Stomach smooth muscle (tissue), 2 donors: ENCODE results near the gene BRD3.

Source experiments
- H3K27ac ChIP-seq: one replicate; pipeline ENCODE4 v1.7.0; 2013; ENCODE audit warnings: mild to moderate bottlenecking, low read length, inconsistent platforms
- H3K27me3 ChIP-seq, 2 donors: one replicate each; pipeline ENCODE4 v1.7.0; 2013; ENCODE audit warnings: low read length in 2 of 2; ENCODE audit not compliant: insufficient read depth in 2 of 2, control insufficient read depth in 1 of 2
- H3K36me3 ChIP-seq, 2 donors: one replicate each; pipeline ENCODE4 v1.7.0; 2013; ENCODE audit warnings: low read length in 2 of 2; ENCODE audit not compliant: control insufficient read depth in 2 of 2, insufficient read depth in 2 of 2
- H3K4me1 ChIP-seq: one replicate; pipeline ENCODE4 v1.7.0; 2013; ENCODE audit warnings: low read length; ENCODE audit not compliant: control insufficient read depth, insufficient read depth
- H3K4me3 ChIP-seq, 2 donors: one replicate each; pipeline ENCODE4 v1.7.0; 2013; ENCODE audit warnings: low read length in 2 of 2
- H3K9ac ChIP-seq, 2 donors: one replicate each; pipeline ENCODE4 v1.7.0; 2013; ENCODE audit warnings: low read length in 2 of 2, mild to moderate bottlenecking in 1 of 2
- H3K9me3 ChIP-seq, 2 donors: one replicate each; pipeline ENCODE4 v1.7.0; 2013; ENCODE audit warnings: low read length in 2 of 2; ENCODE audit not compliant: control insufficient read depth in 2 of 2
- donor health status: healthy.
- donor health status: Pancreatic carcinoma.

Gene BRD3

GRCh38 chr9:134053401-134053871, 14.4 kb downstream of the BRD3 start:
- peaks cover 45% of the 10 kb centered on the region for H3K4me1 ChIP-seq
- no peak overlapping the region for H3K4me3 ChIP-seq
- no peaks in the 10 kb centered on the region for H3K9me3 ChIP-seq
- peaks cover 20 to 31% of the 10 kb centered on the region in 2 donors for H3K36me3 ChIP-seq
- no peak overlapping the region for H3K9ac ChIP-seq
- no peaks in the 10 kb centered on the region for H3K27me3 ChIP-seq
- H3K27ac ChIP-seq = no peak overlapping the region

- Histone ChIP-seq H3K27ac (no peak overlapping the region), H3K4me1 (peaks cover 40% of the 10 kb centered on the region), H3K36me3 (peaks cover 25 to 35% of the 10 kb centered on the region in 2 donors), H3K9ac (no peak overlapping the region), H3K4me3 (no peak overlapping the region), H3K27me3 (no peaks in the 10 kb centered on the region), H3K9me3 (no peaks in the 10 kb centered on the region)
Observed at GRCh38 chr9:134052941-134053340, 14.9 kb downstream of the BRD3 start.

GRCh38 chr9:134052491-134052890, 15.3 kb downstream of the BRD3 start:
- Histone ChIP-seq H3K36me3 (peaks cover 30 to 39% of the 10 kb centered on the region in 2 donors), H3K9me3 (no peaks in the 10 kb centered on the region), H3K4me1 (peaks cover 35% of the 10 kb centered on the region), H3K9ac (no peak overlapping the region), H3K27me3 (no peaks in the 10 kb centered on the region), H3K27ac (no peak overlapping the region), H3K4me3 (no peak overlapping the region)

DNA sequence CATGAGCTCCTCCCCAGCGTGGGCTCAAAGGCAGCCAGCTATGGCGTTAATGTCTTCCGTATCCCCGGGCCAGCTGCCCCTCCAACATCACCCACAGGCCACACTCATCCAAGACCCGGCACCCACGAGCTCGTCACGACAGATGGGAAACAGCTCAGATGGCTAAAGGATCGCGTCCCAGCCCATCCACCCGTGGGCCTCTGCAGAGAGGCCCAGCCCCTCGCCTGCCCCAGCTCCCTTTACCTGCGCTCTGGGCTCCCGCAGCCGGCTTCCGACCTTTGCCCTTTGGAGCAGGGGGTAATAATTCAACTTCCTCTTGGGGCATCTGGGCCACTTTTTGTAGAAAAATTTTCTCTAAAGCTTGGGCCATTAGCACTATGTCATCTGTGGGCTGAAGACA, 16.5 kb downstream of the BRD3 start:
- H3K9ac ChIP-seq = no peak overlapping the region
- H3K4me1 ChIP-seq = peaks cover 23% of the 10 kb centered on the region
- no peaks in the 10 kb centered on the region for H3K27me3 ChIP-seq
- no peak overlapping the region for H3K27ac ChIP-seq
- no peaks in the 10 kb centered on the region for H3K9me3 ChIP-seq
- H3K4me3 ChIP-seq = no peak overlapping the region
- peaks cover 30 to 47% of the 10 kb centered on the region in 2 donors for H3K36me3 ChIP-seq

DNA sequence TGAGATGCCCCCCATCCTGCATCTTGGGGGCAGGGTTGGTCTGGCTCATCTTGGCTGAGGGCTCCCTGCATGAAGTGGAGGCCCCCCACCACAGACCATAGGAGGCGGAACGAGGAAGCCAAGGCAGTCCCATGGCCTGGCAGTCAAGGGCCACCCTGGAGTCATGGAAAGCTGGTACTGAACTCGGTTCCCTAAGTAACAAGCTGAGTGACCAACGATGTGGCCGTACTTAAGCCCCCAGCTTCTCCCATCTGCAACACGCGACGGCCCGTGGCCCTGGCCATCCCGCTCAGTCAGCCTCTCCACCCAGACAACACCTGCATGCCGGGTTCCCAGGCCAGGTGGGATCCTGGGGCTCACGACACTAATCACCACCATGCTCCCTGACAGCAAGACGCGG, 17.1 kb downstream of the BRD3 start:
- no peak overlapping the region for H3K9ac ChIP-seq
- peaks cover 34 to 52% of the 10 kb centered on the region in 2 donors for H3K36me3 ChIP-seq
- no peak overlapping the region for H3K4me3 ChIP-seq
- no peak overlapping the region for H3K27ac ChIP-seq
- no peaks in the 10 kb centered on the region for H3K27me3 ChIP-seq
- H3K9me3 ChIP-seq = no peaks in the 10 kb centered on the region
- H3K4me1 ChIP-seq = peaks cover 18% of the 10 kb centered on the region

DNA sequence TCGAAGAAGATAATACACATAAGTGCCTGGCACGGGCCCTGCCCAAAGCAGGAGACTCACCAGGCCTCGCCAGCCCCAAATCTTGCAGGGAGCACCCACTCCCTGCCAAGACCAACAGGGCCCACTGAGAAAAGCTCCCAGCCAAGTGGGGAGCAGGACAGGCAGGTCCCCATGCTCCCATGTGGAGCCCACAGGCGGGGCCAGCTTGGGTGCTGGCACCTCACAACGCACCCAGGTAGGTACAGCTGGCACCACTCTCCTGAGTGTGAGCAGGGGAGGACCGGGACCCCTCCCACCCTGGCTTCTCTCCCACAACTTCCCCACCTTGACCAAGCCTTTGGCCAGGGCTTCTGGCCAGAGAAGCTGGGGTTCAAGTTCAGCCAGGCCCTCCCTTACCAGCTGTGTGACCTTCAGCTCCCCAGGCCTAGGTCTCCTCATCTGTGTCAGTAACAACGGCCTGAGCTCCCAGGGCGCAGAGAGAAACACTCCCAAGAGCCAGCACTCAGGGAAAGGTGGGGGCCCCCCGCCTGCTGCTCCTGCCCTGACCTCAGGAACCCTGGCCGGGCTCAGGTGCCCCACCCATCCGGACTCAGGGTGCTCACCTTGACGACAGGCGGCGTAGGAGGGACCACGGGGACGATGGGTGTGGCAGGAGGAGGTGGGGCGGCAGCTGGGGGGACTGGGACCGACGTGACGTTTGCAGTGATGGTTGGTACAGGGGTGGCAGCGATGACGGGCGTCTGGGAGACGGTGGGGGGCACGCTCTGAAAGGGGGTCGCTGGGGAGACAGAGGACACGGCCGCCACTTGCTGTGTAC, 17.8 kb downstream of the BRD3 start:
- Histone ChIP-seq H3K9ac (no peak overlapping the region), H3K27ac (no peak overlapping the region), H3K4me1 (peaks cover 10% of the 10 kb centered on the region), H3K36me3 (peaks cover 40 to 60% of the 10 kb centered on the region in 2 donors), H3K27me3 (no peaks in the 10 kb centered on the region), H3K4me3 (no peak overlapping the region), H3K9me3 (no peaks in the 10 kb centered on the region)

DNA sequence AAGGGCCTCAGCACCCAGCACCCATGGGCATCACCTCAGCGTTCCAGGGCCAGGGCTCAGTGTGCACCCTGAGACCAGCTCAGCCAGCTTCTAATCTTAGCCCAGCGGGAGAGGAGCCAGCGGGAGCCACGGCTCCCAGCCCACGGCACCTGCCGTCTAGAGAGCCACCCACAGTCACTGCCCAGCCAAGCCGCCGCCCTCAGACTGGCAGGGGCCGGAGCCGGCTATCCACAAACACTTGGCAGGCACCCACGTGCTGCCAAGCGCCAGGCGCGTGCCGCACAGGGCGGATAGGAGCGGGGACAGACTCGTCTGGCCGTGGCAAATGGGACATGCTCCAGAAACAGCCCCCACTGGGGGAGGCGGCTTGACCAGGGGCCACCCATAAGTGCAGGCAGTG, 18.6 kb downstream of the BRD3 start:
- H3K9ac ChIP-seq = no peak overlapping the region
- H3K4me3 ChIP-seq = no peak overlapping the region
- no peaks in the 10 kb centered on the region for H3K9me3 ChIP-seq
- peaks cover 47 to 67% of the 10 kb centered on the region in 2 donors for H3K36me3 ChIP-seq
- H3K27ac ChIP-seq = no peak overlapping the region
- H3K27me3 ChIP-seq = no peaks in the 10 kb centered on the region
- peaks cover 9% of the 10 kb centered on the region for H3K4me1 ChIP-seq

GRCh38 chr9:134048582-134048968, 19.3 kb downstream of the BRD3 start:
- Histone ChIP-seq H3K4me3 (no peak overlapping the region), H3K9me3 (no peaks in the 10 kb centered on the region), H3K27ac (no peak overlapping the region), H3K9ac (no peak overlapping the region), H3K4me1 (peaks cover 7% of the 10 kb centered on the region), H3K27me3 (no peaks in the 10 kb centered on the region), H3K36me3 (peaks cover 49 to 72% of the 10 kb centered on the region in 2 donors)

DNA sequence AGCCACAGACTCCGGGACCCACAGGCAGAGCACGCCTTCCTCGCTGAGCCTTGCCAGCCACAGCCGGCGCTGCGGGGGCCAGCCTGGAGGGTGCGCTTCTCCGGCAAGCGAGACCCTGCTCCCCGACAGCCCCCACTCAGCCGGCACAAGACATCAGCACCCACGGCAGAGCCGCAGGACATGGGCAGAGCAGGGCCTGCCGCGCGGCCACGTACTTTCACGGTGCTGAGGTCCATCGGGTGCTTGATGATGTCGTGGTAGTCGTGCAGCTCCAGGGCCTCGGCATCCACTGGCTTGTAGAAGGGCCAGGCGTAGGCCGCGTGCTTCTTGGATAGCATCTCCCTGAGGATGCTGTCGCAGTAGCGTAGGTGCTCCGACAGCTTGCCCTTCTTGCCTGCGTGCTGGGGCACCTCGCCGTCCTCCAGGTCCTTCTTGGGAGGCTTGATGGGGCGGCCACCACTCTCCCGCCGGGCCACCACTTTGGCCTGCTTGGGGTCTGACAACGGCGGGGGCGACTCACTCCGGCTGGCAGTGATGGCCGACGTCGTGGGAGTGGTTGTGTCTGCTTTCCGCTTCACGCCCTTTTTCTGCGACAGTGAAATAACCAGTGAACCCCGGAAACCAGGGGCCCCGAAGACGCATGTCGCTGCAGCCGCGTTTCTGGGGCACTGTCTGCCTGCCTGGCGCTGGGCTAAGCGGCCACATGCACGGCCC, 19.8 kb downstream of the BRD3 start:
- Histone ChIP-seq H3K4me1 (peaks cover 7% of the 10 kb centered on the region), H3K27me3 (no peaks in the 10 kb centered on the region), H3K36me3 (peaks cover 50 to 71% of the 10 kb centered on the region in 2 donors), H3K4me3 (no peak overlapping the region), H3K9ac (no peak overlapping the region), H3K9me3 (no peaks in the 10 kb centered on the region), H3K27ac (no peak overlapping the region)

GRCh38 chr9:134046894-134047681, 20.7 kb downstream of the BRD3 start:
- Histone ChIP-seq H3K4me3 (no peak overlapping the region), H3K4me1 (peaks cover 7% of the 10 kb centered on the region), H3K27ac (no peak overlapping the region), H3K9ac (no peak overlapping the region), H3K27me3 (no peaks in the 10 kb centered on the region), H3K9me3 (no peaks in the 10 kb centered on the region), H3K36me3 (peaks cover 44 to 65% of the 10 kb centered on the region in 2 donors)
